ENCODE results near the gene PRR16. TPM values are rescaled to one million over a fixed set of nuclear protein-coding genes. Genes with fewer than 3 reads are reported as not detected.

The PRR16 gene
- total RNA-seq, 1 experiment from 2014 or later: 5.0 TPM

DNA sequence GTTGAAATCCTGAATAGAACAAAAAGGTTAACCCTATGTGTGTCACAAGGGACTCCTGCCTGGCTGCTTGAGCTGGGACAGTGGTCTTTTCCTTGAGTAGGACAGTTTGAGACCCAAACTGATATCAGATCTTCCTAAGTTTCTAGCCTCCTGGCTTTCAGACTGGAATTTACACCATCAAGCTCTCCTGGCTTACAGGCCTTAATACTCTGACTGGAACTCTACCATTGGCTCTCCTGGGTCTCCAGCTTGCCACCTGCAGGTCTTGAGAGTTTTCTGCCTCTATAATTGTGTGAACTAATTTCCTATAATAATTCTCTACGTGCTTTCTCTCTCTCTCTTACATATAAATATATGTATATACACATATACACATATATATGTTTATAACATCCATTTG, 112.5 kb downstream of the PRR16 start:
- H3K27ac ChIP-seq: no peak overlapping the region
- H3K79me2 ChIP-seq (ENCODE audit: low read depth): no peaks in the 10 kb centered on the region
- no peak overlapping the region for H2AFZ ChIP-seq
- H4K20me1 ChIP-seq (ENCODE audit: insufficient read depth): no peaks in the 10 kb centered on the region
- no peaks in the 10 kb centered on the region for H3F3A ChIP-seq (ENCODE audit: insufficient read depth, low read depth)
- no TSS peak for BruUV-seq (replicated peaks)
- no peaks in the 10 kb centered on the region for H3K27me3 ChIP-seq (ENCODE audit: insufficient read depth, low read depth)
- H3K9me2 ChIP-seq (ENCODE audit: insufficient read depth): no peaks in the 10 kb centered on the region; the same call in 1 of the 2 replicates
- no peak overlapping the region for H3K4me2 ChIP-seq
- DNase-seq: no peak
- H3K4me1 ChIP-seq (replicated peaks; ENCODE audit: insufficient read depth): no peaks in the 10 kb centered on the region
- ChIA-PET POLR2A (ENCODE audit: unreplicated experiment) (no interaction called here), CTCF (no interaction called here)
- TF ChIP-seq, protein P1, sequence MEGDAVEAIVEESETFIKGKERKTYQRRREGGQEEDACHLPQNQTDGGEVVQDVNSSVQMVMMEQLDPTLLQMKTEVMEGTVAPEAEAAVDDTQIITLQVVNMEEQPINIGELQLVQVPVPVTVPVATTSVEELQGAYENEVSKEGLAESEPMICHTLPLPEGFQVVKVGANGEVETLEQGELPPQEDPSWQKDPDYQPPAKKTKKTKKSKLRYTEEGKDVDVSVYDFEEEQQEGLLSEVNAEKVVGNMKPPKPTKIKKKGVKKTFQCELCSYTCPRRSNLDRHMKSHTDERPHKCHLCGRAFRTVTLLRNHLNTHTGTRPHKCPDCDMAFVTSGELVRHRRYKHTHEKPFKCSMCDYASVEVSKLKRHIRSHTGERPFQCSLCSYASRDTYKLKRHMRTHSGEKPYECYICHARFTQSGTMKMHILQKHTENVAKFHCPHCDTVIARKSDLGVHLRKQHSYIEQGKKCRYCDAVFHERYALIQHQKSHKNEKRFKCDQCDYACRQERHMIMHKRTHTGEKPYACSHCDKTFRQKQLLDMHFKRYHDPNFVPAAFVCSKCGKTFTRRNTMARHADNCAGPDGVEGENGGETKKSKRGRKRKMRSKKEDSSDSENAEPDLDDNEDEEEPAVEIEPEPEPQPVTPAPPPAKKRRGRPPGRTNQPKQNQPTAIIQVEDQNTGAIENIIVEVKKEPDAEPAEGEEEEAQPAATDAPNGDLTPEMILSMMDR (conservative IDR thresholded peaks at IDR 0.05): no peak
- no peak for TF ChIP-seq EZH2 (IDR thresholded peaks at IDR 0.05; ENCODE audit: low read depth)
- H3K4me3 ChIP-seq: no peak overlapping the region
- intact Hi-C loops (cut with micrococcal nuclease; ENCODE audit: unreplicated experiment): no loop called here
- H3K36me3 ChIP-seq (ENCODE audit: low read depth): no peaks in the 10 kb centered on the region
- no peaks in the 10 kb centered on the region for H3K9me3 ChIP-seq (ENCODE audit: insufficient read depth, low read depth)

DNA sequence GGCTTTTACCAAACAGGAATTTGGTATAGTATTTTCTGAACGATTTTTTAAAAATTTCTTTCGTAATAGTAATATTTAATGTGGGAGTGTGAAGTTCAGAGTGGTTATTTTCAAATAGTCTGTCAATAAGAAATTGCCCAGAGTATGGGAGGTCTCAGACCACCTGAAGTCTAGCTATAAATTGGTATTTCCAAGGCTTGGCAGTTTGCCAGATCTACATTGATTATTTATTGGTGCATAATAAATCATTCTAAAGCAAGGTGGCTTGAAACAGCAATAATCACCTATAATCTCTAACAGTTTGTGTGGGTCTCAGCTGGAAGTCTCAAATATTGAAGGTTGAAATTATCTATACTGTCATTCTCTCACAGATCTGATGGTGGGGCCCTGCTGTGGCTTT, 118.5 kb downstream of the PRR16 start:
- Histone ChIP-seq H3F3A (ENCODE audit: insufficient read depth, low read depth) (no peaks in the 10 kb centered on the region), H3K9me3 (ENCODE audit: insufficient read depth, low read depth) (no peaks in the 10 kb centered on the region), H3K4me2 (no peak overlapping the region), H3K36me3 (ENCODE audit: low read depth) (no peaks in the 10 kb centered on the region), H3K27ac (no peak overlapping the region), H3K79me2 (ENCODE audit: low read depth) (no peaks in the 10 kb centered on the region), H3K9me2 (ENCODE audit: insufficient read depth) (no peaks in the 10 kb centered on the region; the same call in 1 of the 2 replicates), H2AFZ (no peak overlapping the region), H4K20me1 (ENCODE audit: insufficient read depth) (no peaks in the 10 kb centered on the region), H3K4me3 (no peak overlapping the region), H3K27me3 (ENCODE audit: insufficient read depth, low read depth) (no peaks in the 10 kb centered on the region), H3K4me1 (replicated peaks; ENCODE audit: insufficient read depth) (no peaks in the 10 kb centered on the region)
- no peak for DNase-seq
- TF ChIP-seq, protein P1 (conservative IDR thresholded peaks at IDR 0.05): no peak
- no peak for TF ChIP-seq EZH2 (IDR thresholded peaks at IDR 0.05; ENCODE audit: low read depth)
- intact Hi-C loops (cut with micrococcal nuclease; ENCODE audit: unreplicated experiment): no loop called here
- BruUV-seq (replicated peaks): no TSS peak
- POLR2A ChIA-PET (ENCODE audit: unreplicated experiment): no interaction called here
- CTCF ChIA-PET: no interaction called here

DNA sequence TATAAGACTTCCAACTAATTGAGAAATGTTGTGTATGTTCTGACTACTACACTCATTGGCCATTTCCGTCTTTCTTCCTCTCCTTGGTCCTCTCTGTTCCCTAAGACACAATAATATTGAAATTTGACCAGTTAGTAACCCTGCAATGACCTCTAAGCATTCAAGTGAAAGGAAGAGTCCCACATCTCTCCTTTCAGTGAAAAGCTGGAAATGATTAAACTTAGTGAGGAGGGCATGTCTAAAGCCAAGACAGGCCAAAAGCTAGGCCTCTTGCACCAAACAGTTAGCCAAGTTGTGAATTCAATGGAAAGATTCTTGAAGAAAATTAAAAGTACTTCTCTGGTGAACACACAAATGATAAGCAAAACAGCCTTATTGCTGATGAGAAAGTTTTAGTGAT, 122.5 kb downstream of the PRR16 start:
- CTCF ChIA-PET: no interaction called here
- DNase-seq: no peak
- no TSS peak for BruUV-seq (replicated peaks)

More for the DNA sequence above, 122.5 kb downstream of the PRR16 start:
- Histone ChIP-seq H3K27me3 (ENCODE audit: insufficient read depth, low read depth) (no peaks in the 10 kb centered on the region), H3K9me2 (ENCODE audit: insufficient read depth) (no peaks in the 10 kb centered on the region), H3K9me3 (ENCODE audit: insufficient read depth, low read depth) (0 out of 2 replicates have a peak, but pooled peaks cover 6% of the 10 kb centered on the region), H3K4me1 (replicated peaks; ENCODE audit: insufficient read depth) (no peaks in the 10 kb centered on the region), H3K4me2 (no peak overlapping the region), H3K27ac (no peak overlapping the region), H3K4me3 (no peak overlapping the region), H3F3A (ENCODE audit: insufficient read depth, low read depth) (no peaks in the 10 kb centered on the region), H4K20me1 (ENCODE audit: insufficient read depth) (no peaks in the 10 kb centered on the region), H2AFZ (no peak overlapping the region), H3K79me2 (ENCODE audit: low read depth) (no peaks in the 10 kb centered on the region), H3K36me3 (ENCODE audit: low read depth) (no peaks in the 10 kb centered on the region)
- POLR2A ChIA-PET (ENCODE audit: unreplicated experiment): no interaction called here
- TF ChIP-seq, protein P1 (conservative IDR thresholded peaks at IDR 0.05): no peak
- TF ChIP-seq EZH2 (IDR thresholded peaks at IDR 0.05; ENCODE audit: low read depth): no peak
- intact Hi-C loops (cut with micrococcal nuclease; ENCODE audit: unreplicated experiment): no loop called here
